HG03575 (cell line): ENCODE results near the gene ADAMTS13.

ENCODE experiments used
- ATAC-seq: cut with Tn5 transposase; IDR thresholded peaks from one replicate; pipeline ENCODE4 v1.9.1; 2021; ENCODE audit not compliant: unreplicated experiment, insufficient number of reproducible peaks, low FRiP score; ENCODE audit errors: extremely low read depth

Gene ADAMTS13

GRCh38 chr9:133494636-133495326 lies 72.6 kb downstream of the ADAMTS13 start:
- ATAC-seq = no peak

GRCh38 chr9:133495327-133496293 lies 73.4 kb downstream of the ADAMTS13 start:
- no peak for ATAC-seq

- no peak for ATAC-seq
Measured at GRCh38 chr9:133496861-133497842, 75.0 kb downstream of the ADAMTS13 start.

- ATAC-seq = no peak
Measured at GRCh38 chr9:133499132-133499891, 77.1 kb downstream of the ADAMTS13 start.

- ATAC-seq = no peak
Measured at GRCh38 chr9:133499892-133500270, 77.7 kb downstream of the ADAMTS13 start.

GRCh38 chr9:133502112-133502511 lies 79.9 kb downstream of the ADAMTS13 start:
- ATAC-seq = no peak

GRCh38 chr9:133505186-133505830 lies 83.1 kb downstream of the ADAMTS13 start:
- ATAC-seq = no peak

- ATAC-seq = no peak
Measured at GRCh38 chr9:133505901-133506652, 83.9 kb downstream of the ADAMTS13 start.

- no peak for ATAC-seq
Measured at GRCh38 chr9:133506653-133507038, 84.5 kb downstream of the ADAMTS13 start.

- no peak for ATAC-seq
Measured at GRCh38 chr9:133507246-133507965, 85.2 kb downstream of the ADAMTS13 start.

- no peak for ATAC-seq
Measured at GRCh38 chr9:133508046-133508445, 85.9 kb downstream of the ADAMTS13 start.
